ENCODE measurements around the gene KEL. TPM values are rescaled to one million over a fixed set of nuclear protein-coding genes. Genes with fewer than 3 reads are reported as not detected.

The KEL gene
- total and polyA plus RNA-seq, 12 donors = 0.04 to 1.3 (median 0.37) TPM; not detected in 3

- Histone ChIP-seq H3K27ac (no peak overlapping the region), H3K27me3 (peaks cover 0 to 37% (median 0%) of the 10 kb centered on the region in 7 donors), H3K9me3 (peaks cover 0 to 13% (median 6%) of the 10 kb centered on the region in 11 donors), H3K36me3 (no peaks in the 10 kb centered on the region), H3K4me1 (no peaks in the 10 kb centered on the region), H3K4me3 (no peak overlapping the region)
- ATAC-seq (no peak), DNase-seq (no peak)
- TF ChIP-seq CTCF (IDR thresholded peaks at IDR 0.05) = no peak
- intact Hi-C loops (cut with DNase I) = no loop called here
- WGBS, 2 donors = 74 to 80% methylated on average over 15 of the region's 15 CpGs
Measured at GRCh38 chr7:142901426-142902259, 60.5 kb downstream of the KEL start.

- Histone ChIP-seq H3K27ac (no peak overlapping the region), H3K4me1 (no peaks in the 10 kb centered on the region), H3K36me3 (no peaks in the 10 kb centered on the region), H3K4me3 (no peak overlapping the region), H3K27me3 (peaks cover 0 to 39% (median 0%) of the 10 kb centered on the region in 7 donors), H3K9me3 (peaks cover 0 to 10% (median under 1%) of the 10 kb centered on the region in 11 donors)
- no peak for ATAC-seq
- DNase-seq = no peak
- intact Hi-C loops (cut with DNase I) = loop anchor here in 1 of 10 donors (10.0 kb wide), 1 partner anchor 65 kb away; no protein-coding TSS in a partner anchor
- TF ChIP-seq CTCF (IDR thresholded peaks at IDR 0.05) = no peak
- 13 to 27% methylated on average over 3 of the region's 3 CpGs for WGBS, 2 donors
Measured at GRCh38 chr7:142899661-142900060, 62.5 kb downstream of the KEL start.

GRCh38 chr7:142898377-142899170 lies 63.6 kb downstream of the KEL start:
- WGBS, 2 donors = 61 to 63% methylated on average over 3 of the region's 3 CpGs
- no peak for ATAC-seq

More at GRCh38 chr7:142898377-142899170, 63.6 kb downstream of the KEL start:
- intact Hi-C loops (cut with DNase I) = loop anchor here in 1 of 10 donors (10.0 kb wide), 1 partner anchor 64 kb away; no protein-coding TSS in a partner anchor
- TF ChIP-seq CTCF (IDR thresholded peaks at IDR 0.05) = no peak
- H3K4me1 ChIP-seq = no peaks in the 10 kb centered on the region
- no peaks in the 10 kb centered on the region for H3K9me3 ChIP-seq
- H3K27me3 ChIP-seq = peaks cover 0 to 47% (median 0%) of the 10 kb centered on the region in 7 donors
- DNase-seq = no peak
- no peak overlapping the region for H3K27ac ChIP-seq
- no peaks in the 10 kb centered on the region for H3K36me3 ChIP-seq
- no peak overlapping the region for H3K4me3 ChIP-seq

All from heart right ventricle (tissue), 16 donors.